GM21447 (cell line): Measurements from ENCODE around the gene MUC3A.

Experiments used
- ATAC-seq: cut with Tn5 transposase; IDR thresholded peaks from one replicate; pipeline ENCODE4 v1.9.1; 2021; ENCODE audit not compliant: unreplicated experiment

Gene MUC3A

GRCh38 chr7:100946766-100947365, 2.5 kb upstream of the MUC3A start:
- ATAC-seq = no peak

- no peak for ATAC-seq
Observed at GRCh38 chr7:100947792-100948191, 1.5 kb upstream of the MUC3A start.

- ATAC-seq = no peak
Observed at GRCh38 chr7:100949933-100950443, 654 bp downstream of the MUC3A start.

GRCh38 chr7:100951172-100951571, 1.8 kb downstream of the MUC3A start:
- ATAC-seq = no peak

GRCh38 chr7:100951888-100952560, 2.7 kb downstream of the MUC3A start:
- no peak for ATAC-seq

- ATAC-seq = no peak
Observed at GRCh38 chr7:100952641-100953040, 3.3 kb downstream of the MUC3A start.

- ATAC-seq = no peak
Observed at GRCh38 chr7:100957832-100958421, 8.6 kb downstream of the MUC3A start.

GRCh38 chr7:100959894-100960293, 10.6 kb downstream of the MUC3A start:
- ATAC-seq = no peak

GRCh38 chr7:100962537-100962936, 13.2 kb downstream of the MUC3A start:
- no peak for ATAC-seq

GRCh38 chr7:100963386-100963785, 14.1 kb downstream of the MUC3A start:
- no peak for ATAC-seq

GRCh38 chr7:100963874-100964273, 14.5 kb downstream of the MUC3A start:
- ATAC-seq = no peak

GRCh38 chr7:100964630-100965029, 15.3 kb downstream of the MUC3A start:
- no peak for ATAC-seq

GRCh38 chr7:100965045-100965722, 15.8 kb downstream of the MUC3A start:
- no peak for ATAC-seq

- no peak for ATAC-seq
Observed at GRCh38 chr7:100965723-100966541, 16.6 kb downstream of the MUC3A start.

- no peak for ATAC-seq
Observed at GRCh38 chr7:100966542-100967291, 17.4 kb downstream of the MUC3A start.

- no peak for ATAC-seq
Observed at GRCh38 chr7:100967292-100967863, 18.0 kb downstream of the MUC3A start.

- ATAC-seq = no peak
Observed at GRCh38 chr7:100968031-100968430, 18.7 kb downstream of the MUC3A start.

GRCh38 chr7:100968650-100969049, 19.3 kb downstream of the MUC3A start:
- ATAC-seq = no peak

GRCh38 chr7:100969066-100969615, 19.8 kb downstream of the MUC3A start, which contains the start of gene MUC12:
Gene MUC12, plus strand, starts transcription at chr7:100969565. Its CDS starts 58 bp downstream, at chr7:100969623.
- ATAC-seq = no peak
